Neural cell (in vitro differentiated cells): Measurements from ENCODE around the gene DOCK9. TPM values are rescaled to one million over a fixed set of nuclear protein-coding genes. Genes with fewer than 3 reads are reported as not detected.

ENCODE experiments used
- H2AFZ ChIP-seq: fragments of 200-600, 300-800 bp; sonication (generic), shearing (Covaris generic); 2 replicates; pipeline ENCODE4 v1.6.0; 2014; ENCODE audit warnings: low read depth, mild to moderate bottlenecking, antibody characterized with exemption, low read length, moderate library complexity
- H3F3A ChIP-seq: fragments of 200-600 bp; shearing (Covaris generic); 2 replicates; pipeline ENCODE4 v1.6.1; 2016; ENCODE audit warnings: mild to moderate bottlenecking, moderate library complexity, mixed read lengths, antibody characterized with exemption, low read length; ENCODE audit not compliant: insufficient read depth, poor library complexity, severe bottlenecking
- H3K27ac ChIP-seq: fragments of 200-600, 300-800 bp; sonication (generic), shearing (Covaris generic); 2 replicates; pipeline ENCODE4 v1.5.1; 2014; ENCODE audit warnings: mild to moderate bottlenecking, low read length, moderate library complexity
- H3K27me3 ChIP-seq: fragments of 300-800, 200-600 bp; sonication (generic), shearing (Covaris generic); 2 replicates; pipeline ENCODE4 v1.6.0; 2014; ENCODE audit warnings: mild to moderate bottlenecking, low read depth, low read length, moderate library complexity; ENCODE audit not compliant: insufficient read depth
- H3K36me3 ChIP-seq: fragments of 300-800, 200-600 bp; sonication (generic), shearing (Covaris generic); 2 replicates; pipeline ENCODE4 v1.5.1; 2014; ENCODE audit warnings: mild to moderate bottlenecking, antibody characterized with exemption, low read length, moderate library complexity; ENCODE audit not compliant: insufficient read depth
- H3K4me2 ChIP-seq: fragments of 300-800, 200-600 bp; sonication (generic), shearing (Covaris generic); 2 replicates; pipeline ENCODE4 v1.6.0; 2014; ENCODE audit warnings: mild to moderate bottlenecking, low read length
- H3K4me3 ChIP-seq: fragments of 300-800, 200-600 bp; sonication (generic), shearing (Covaris generic); 2 replicates; pipeline ENCODE4 v1.5.1; 2014; ENCODE audit warnings: mild to moderate bottlenecking, low read length, moderate library complexity
- H3K79me2 ChIP-seq: fragments of 200-600 bp; shearing (Covaris generic); replicated peaks from 2 replicates; pipeline ENCODE4 v1.6.0; 2014; ENCODE audit warnings: mild to moderate bottlenecking, low read length, moderate library complexity; ENCODE audit not compliant: insufficient read depth
- H3K9ac ChIP-seq: fragments of 300-800, 200-600 bp; sonication (generic), shearing (Covaris generic); 2 replicates; pipeline ENCODE4 v1.6.1; 2016; ENCODE audit warnings: mild to moderate bottlenecking, low read length, mixed read lengths
- H3K9me2 ChIP-seq: fragments of 200-600 bp; shearing (Covaris generic); 2 replicates; pipeline ENCODE4 v1.6.1; 2016; ENCODE audit warnings: mild to moderate bottlenecking, low read length, mixed read lengths; ENCODE audit not compliant: insufficient read depth
- H3K9me3 ChIP-seq: fragments of 200-600, 300-800 bp; sonication (generic), shearing (Covaris generic); 2 replicates; pipeline ENCODE4 v1.6.1; 2016; ENCODE audit warnings: mild to moderate bottlenecking, mixed run types, low read length, moderate library complexity, mixed read lengths
- H4K20me1 ChIP-seq: fragments of 200-600 bp; shearing (Covaris generic); 2 replicates; pipeline ENCODE4 v1.6.1; 2016; ENCODE audit warnings: mild to moderate bottlenecking, mixed run types; ENCODE audit not compliant: insufficient read depth
- CTCF ChIP-seq: fragments of 450-650 bp; IDR thresholded peaks from 2 replicates; pipeline ENCODE4 v1.5.1; 2014; ENCODE audit warnings: antibody characterized with exemption, mild to moderate bottlenecking, moderate library complexity; ENCODE audit not compliant: poor library complexity, severe bottlenecking
- EP300 ChIP-seq: fragments of 450-650 bp; conservative IDR thresholded peaks from 2 replicates; pipeline ENCODE4 v1.6.1; 2014; ENCODE audit warnings: antibody characterized with exemption, mild to moderate bottlenecking, moderate library complexity; ENCODE audit not compliant: poor library complexity, severe bottlenecking
- EZH2 ChIP-seq: fragments of 200-600, 300-800 bp; shearing (Covaris generic), sonication (generic); IDR thresholded peaks from 2 replicates; pipeline ENCODE4 v1.6.1; 2014; ENCODE audit warnings: antibody characterized with exemption, low read length, borderline replicate concordance, mild to moderate bottlenecking; ENCODE audit not compliant: insufficient read depth, poor library complexity, severe bottlenecking
- MXI1 ChIP-seq: fragments of 450-650 bp; conservative IDR thresholded peaks from 2 replicates; pipeline ENCODE4 v1.6.1; 2014; ENCODE audit warnings: antibody characterized with exemption, mild to moderate bottlenecking; ENCODE audit not compliant: poor library complexity, severe bottlenecking
- POLR2AphosphoS5 ChIP-seq: IDR thresholded peaks from 2 replicates; pipeline ENCODE4 v1.6.1; 2012
- RAD21 ChIP-seq: fragments of 450-650 bp; conservative IDR thresholded peaks from 2 replicates; pipeline ENCODE4 v1.6.1; 2014; ENCODE audit warnings: antibody characterized with exemption, mild to moderate bottlenecking, moderate library complexity
- REST ChIP-seq: IDR thresholded peaks from 2 replicates; pipeline ENCODE4 v1.6.1; 2012; ENCODE audit warnings: borderline replicate concordance
- SMC3 ChIP-seq: fragments of 450-650 bp; conservative IDR thresholded peaks from 2 replicates; pipeline ENCODE4 v1.6.1; 2014; ENCODE audit warnings: antibody characterized with exemption, mild to moderate bottlenecking, moderate library complexity; ENCODE audit not compliant: poor library complexity
- TAF1 ChIP-seq: IDR thresholded peaks from 2 replicates; pipeline ENCODE4 v1.6.1; 2012; ENCODE audit warnings: low read depth
- polyA plus RNA-seq: library from polyadenylated mRNA; depleted of rRNA; stranded (reverse); fragments of >200 nt; gene quantifications from 2 replicates; pipeline ENCODE4 v1.2.3, GENCODE V29; 2014

The DOCK9 gene
- polyA plus RNA-seq, 1 donor from 2014 or later = 11.4 TPM

GRCh38 chr13:98921015-98921580 is 56.8 kb downstream of the DOCK9 start:
- H3K4me2 ChIP-seq = no peak overlapping the region
- no peaks in the 10 kb centered on the region for H3K36me3 ChIP-seq
- no peak overlapping the region for H3K9ac ChIP-seq
- H3K4me3 ChIP-seq = no peak overlapping the region
- H3K27me3 ChIP-seq = no peaks in the 10 kb centered on the region
- H3K9me3 ChIP-seq = no peaks in the 10 kb centered on the region
- no peak for TF ChIP-seq REST
- TF ChIP-seq SMC3 = no peak
- no peak for TF ChIP-seq CTCF
- TF ChIP-seq RAD21 = no peak
- TF ChIP-seq EZH2 = no peak
- TF ChIP-seq MXI1 = no peak
- TF ChIP-seq TAF1 = no peak
- no peak for TF ChIP-seq EP300
- TF ChIP-seq POLR2AphosphoS5 = no peak
- H4K20me1 ChIP-seq = no peaks in the 10 kb centered on the region
- no peaks in the 10 kb centered on the region for H3K79me2 ChIP-seq
- H3K27ac ChIP-seq = no peak overlapping the region
- H3F3A ChIP-seq = no peaks in the 10 kb centered on the region
- H2AFZ ChIP-seq = no peak overlapping the region
- H3K9me2 ChIP-seq = no peaks in the 10 kb centered on the region

GRCh38 chr13:98919566-98919965 is 58.3 kb downstream of the DOCK9 start:
- no peak overlapping the region for H3K4me2 ChIP-seq
- H3F3A ChIP-seq = no peaks in the 10 kb centered on the region
- no peaks in the 10 kb centered on the region for H3K27me3 ChIP-seq
- no peaks in the 10 kb centered on the region for H3K9me3 ChIP-seq
- H2AFZ ChIP-seq = no peak overlapping the region
- H3K36me3 ChIP-seq = no peaks in the 10 kb centered on the region
- no peak overlapping the region for H3K27ac ChIP-seq
- no peak overlapping the region for H3K4me3 ChIP-seq
- no peaks in the 10 kb centered on the region for H3K9me2 ChIP-seq
- TF ChIP-seq POLR2AphosphoS5 (no peak), REST (no peak), RAD21 (no peak), CTCF (no peak), EP300 (no peak), EZH2 (no peak), MXI1 (no peak), TAF1 (no peak), SMC3 (no peak)
- H3K79me2 ChIP-seq = no peaks in the 10 kb centered on the region
- H4K20me1 ChIP-seq = no peaks in the 10 kb centered on the region
- H3K9ac ChIP-seq = no peak overlapping the region
